ENCODE data around the gene MRPS7.

MRPS7 gene

DNA sequence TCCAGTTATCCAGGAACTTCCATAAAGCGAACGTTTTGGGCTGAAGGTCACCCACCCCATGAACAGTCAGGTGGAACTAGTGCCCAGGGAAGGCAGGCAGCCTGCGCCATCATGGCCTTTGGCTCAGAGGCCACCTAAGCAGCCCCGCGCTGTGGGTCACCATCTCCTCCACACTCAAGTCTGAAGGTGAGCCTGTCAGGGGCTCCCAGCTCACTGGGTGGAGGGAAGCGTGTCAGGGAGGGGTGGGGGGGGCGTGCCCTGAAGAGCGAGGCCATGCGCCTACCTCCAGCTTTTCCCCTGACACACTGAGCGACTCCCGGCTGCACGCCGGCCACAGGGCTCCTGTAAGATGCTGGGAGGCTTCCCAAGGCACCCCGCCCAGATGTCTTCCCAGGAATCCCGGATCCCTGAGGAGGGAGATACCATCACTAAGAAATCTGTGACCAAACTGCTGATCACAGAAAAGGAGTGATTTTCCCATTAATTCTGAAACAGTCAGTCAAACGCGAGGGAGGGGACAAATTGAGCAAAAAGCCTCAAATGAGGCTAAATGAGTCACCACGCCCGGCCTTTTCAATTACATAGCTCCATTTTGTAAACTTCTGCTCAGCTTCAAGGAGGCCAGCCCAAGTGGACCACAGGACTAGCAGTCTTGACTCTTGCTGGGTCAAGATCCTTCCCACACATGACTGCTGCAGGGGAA lies 54.0 kb downstream of the MRPS7 start (continued):
- TF ChIP-seq ZNF202 (tag by site-specific recombination; IDR thresholded peaks at IDR 0.05; ENCODE audit: borderline replicate concordance) (no peak), ZNF670 (tag by site-specific recombination; IDR thresholded peaks at IDR 0.05; ENCODE audit: low read depth) (no peak), ZNF530 (tag by site-specific recombination; IDR thresholded peaks at IDR 0.05; ENCODE audit: low read depth) (no peak)

Data from HEK293 (cell line).